HCT116 (cell line): ENCODE data around the gene TINCR. TPM values are rescaled to one million over a fixed set of nuclear protein-coding genes. Genes with fewer than 3 reads are reported as not detected.

Experiments
- ATAC-seq: fragments of 200-7000 bp; cut with Tn5 transposase; 2 replicates; pipeline ENCODE4 v1.9.1; 2020; ENCODE audit warnings: mild to moderate bottlenecking, moderate library complexity
- Bru-seq: library from RNA; stranded (reverse); fragments of 400-500 nt; gene quantifications from one replicate; lab custom pipeline; 2021; lab: Mats Ljungman, UMichigan
- BruChase-seq, 2 experiments: library from RNA; stranded (reverse); fragments of 400-500 nt; gene quantifications; one replicate each; lab custom pipeline; 2021; lab: Mats Ljungman, UMichigan
- BruUV-seq: library from RNA; stranded (reverse); fragments of 400-500 nt; replicated peaks from 2 replicates; lab custom pipeline; 2021; lab: Mats Ljungman, UMichigan
- CTCF ChIA-PET: fragments of 300-600 bp; sonication (Branson Sonifier 250); formaldehyde crosslinking; loops from one replicate; lab custom pipeline; 2021; ENCODE audit warnings: antibody characterized with exemption; lab: Charles Lee
- POLR2A ChIA-PET: fragments of 300-600, 350-600 bp; sonication (Branson Sonifier 250); formaldehyde crosslinking; loops from one replicate; lab custom pipeline; 2021; ENCODE audit warnings: antibody characterized with exemption; lab: Charles Lee
- RAD21 ChIA-PET, 2 experiments: fragments of 300-600 bp; sonication (Branson Sonifier 250); formaldehyde crosslinking; loops; one replicate each; lab custom pipeline; 2023; ENCODE audit warnings: low total read pairs in 2 of 2; ENCODE audit not compliant: uncharacterized antibody in 2 of 2, unreplicated experiment in 2 of 2, low non-redundant PET in 1 of 2; lab: Charles Lee
- DNase-seq: peaks from one replicate; pipeline ENCODE4 v3.0.0-alpha.2; 2010; ENCODE audit warnings: low read depth, low spot score
- H2AFZ ChIP-seq: fragments of 200-600 bp; shearing (Covaris generic), sonication (generic); 2 replicates; pipeline ENCODE4 v1.6.1; 2017; ENCODE audit warnings: low read depth, mixed run types, mixed read lengths, antibody characterized with exemption, low read length; ENCODE audit not compliant: poor library complexity, severe bottlenecking
- H3K27ac ChIP-seq: 2 replicates; pipeline ENCODE4 v1.5.1; 2012; ENCODE audit warnings: low read depth, low read length
- H3K27me3 ChIP-seq: fragments of 200-600 bp; sonication (generic); 2 replicates; pipeline ENCODE4 v1.6.1; 2016; ENCODE audit warnings: mixed run types, low read length, mixed read lengths; ENCODE audit not compliant: insufficient read depth
- H3K36me3 ChIP-seq, 2 experiments: fragments of 200-500 bp in 1 of 2; fragments of 200-600 bp in 1 of 2; sonication (Bioruptor generic) in 1 of 2; sonication (generic) in 1 of 2; 2 replicates each; pipeline versions ENCODE4 v1.5.1 to v1.6.1; 2014 to 2016; ENCODE audit warnings: low read length in 2 of 2, inconsistent platforms in 1 of 2, mixed read lengths in 1 of 2, mixed run types in 1 of 2; ENCODE audit not compliant: insufficient read depth in 2 of 2, control insufficient read depth in 1 of 2
- H3K4me1 ChIP-seq, 2 experiments: fragments of 200-600 bp in 1 of 2; sonication (generic) in 1 of 2; 2 replicates each; pipeline versions ENCODE4 v1.5.1 to v1.6.1; 2012 to 2017; ENCODE audit warnings: low read length in 2 of 2, inconsistent platforms in 1 of 2, mild to moderate bottlenecking in 1 of 2, mixed read lengths in 1 of 2, mixed run types in 1 of 2, moderate library complexity in 1 of 2; ENCODE audit not compliant: insufficient read depth in 2 of 2, control insufficient read depth in 1 of 2
- H3K4me2 ChIP-seq: fragments of 200-600 bp; sonication (generic); 2 replicates; pipeline ENCODE4 v1.6.1; 2017; ENCODE audit warnings: mixed run types, low read length, mixed read lengths
- H3K4me3 ChIP-seq, 2 experiments: fragments of 200-600 bp in 1 of 2; sonication (generic) in 1 of 2; replicated peaks in 1 of 2; 2 replicates each; pipeline ENCODE4 v1.5.1; 2011 to 2016; ENCODE audit warnings: low read length in 2 of 2, control low read depth in 1 of 2, low read depth in 1 of 2, mild to moderate bottlenecking in 1 of 2, mixed read lengths in 1 of 2, mixed run types in 1 of 2
- H3K79me2 ChIP-seq: fragments of 200-600 bp; sonication (generic); 2 replicates; pipeline ENCODE4 v1.6.1; 2017; ENCODE audit warnings: mild to moderate bottlenecking, mixed run types, low read length, moderate library complexity, mixed read lengths; ENCODE audit not compliant: insufficient read depth
- H3K9ac ChIP-seq: fragments of 200-600 bp; sonication (generic); 2 replicates; pipeline ENCODE4 v1.6.1; 2016; ENCODE audit warnings: low read length, mixed read lengths
- H3K9me2 ChIP-seq: fragments of 200-600 bp; sonication (generic), shearing (Covaris generic); 2 replicates; pipeline ENCODE4 v1.6.1; 2017; ENCODE audit warnings: mixed run types, mild to moderate bottlenecking, moderate library complexity; ENCODE audit not compliant: insufficient read depth
- H3K9me3 ChIP-seq, 2 experiments: fragments of 200-500 bp in 1 of 2; fragments of 200-600 bp in 1 of 2; sonication (Bioruptor generic) in 1 of 2; sonication (generic) in 1 of 2; 2 replicates each; pipeline ENCODE4 v1.6.1; 2014 to 2017; ENCODE audit warnings: low read length in 2 of 2, mixed read lengths in 2 of 2, inconsistent platforms in 1 of 2, low read depth in 1 of 2, mild to moderate bottlenecking in 1 of 2, mixed run types in 1 of 2, moderate library complexity in 1 of 2; ENCODE audit not compliant: control insufficient read depth in 1 of 2, insufficient read depth in 1 of 2
- H4K20me1 ChIP-seq: fragments of 200-600 bp; sonication (generic), shearing (Covaris generic); 2 replicates; pipeline ENCODE4 v1.6.1; 2017; ENCODE audit warnings: mixed run types, mild to moderate bottlenecking, moderate library complexity; ENCODE audit not compliant: insufficient read depth
- ATF3 ChIP-seq: IDR thresholded peaks from 2 replicates; pipeline ENCODE4 v1.6.1; 2012
- CBX3 ChIP-seq: IDR thresholded peaks from 2 replicates; pipeline ENCODE4 v1.6.1; 2012; ENCODE audit warnings: low read depth
- POLR2AphosphoS5 ChIP-seq: IDR thresholded peaks from 2 replicates; pipeline ENCODE4 v1.6.1; 2011; ENCODE audit warnings: mild to moderate bottlenecking, low read depth, low read length, moderate library complexity
- ZFX ChIP-seq: fragments of 450-650 bp; IDR thresholded peaks from 2 replicates; pipeline ENCODE4 v1.6.1; 2017
- intact Hi-C: fragments of 100-400 bp; cut with micrococcal nuclease; formaldehyde crosslinking; loops from 2 replicates; pipeline ENCODE4 v1.10.0; 2022
- long read RNA-seq: library from polyadenylated mRNA; unstranded; transcript quantifications from one replicate; pipeline ENCODE4 v2.0.0, GENCODE V29; 2021; ENCODE audit not compliant: unreplicated experiment
- polyA plus RNA-seq: library from polyadenylated mRNA; unstranded; fragments of >200 nt; gene quantifications from 2 replicates; pipeline ENCODE4 v1.2.1, GENCODE V29; 2012; ENCODE audit warnings: missing spikeins
- total RNA-seq: library from RNA; stranded (reverse); gene quantifications from one replicate; pipeline ENCODE4 v1.2.1, GENCODE V29; 2021; ENCODE audit not compliant: unreplicated experiment
- TF ChIP-seq, protein P1 (sequence below), 3 experiments: fragments of 200-600 bp in 1 of 3; sonication (generic) in 1 of 3; IDR thresholded peaks in 2 of 3; conservative IDR thresholded peaks in 1 of 3; 2 replicates each; pipeline ENCODE4 v1.5.1; 2012 to 2017; ENCODE audit warnings: low read depth in 2 of 3, low read length in 2 of 3, antibody characterized with exemption in 1 of 3, borderline replicate concordance in 1 of 3, control low read depth in 1 of 3, mild to moderate bottlenecking in 1 of 3, mixed read lengths in 1 of 3, mixed run types in 1 of 3, moderate library complexity in 1 of 3; ENCODE audit not compliant: insufficient read depth in 1 of 3

The TINCR gene
- total RNA-seq, result 6.1 TPM
- polyA plus RNA-seq, result 4.1 and 5.8 TPM in 2 replicates
- percentile 40 among the genes with signal in this experiment for Bru-seq, nascent RNA
- percentile 53 among the genes with signal in this experiment for BruChase-seq, experiment 1, labeled RNA remaining after a 6-hour chase
- BruChase-seq, experiment 2, labeled RNA remaining after a 2-hour chase, result percentile 52 among the genes with signal in this experiment
- long read RNA-seq, transcript TINCR-201 (3 exons, 3,733 nt), result major isoform, 15 of 17 reads
- long read RNA-seq, partial matches to known transcripts, result 0 of 17 reads
- long read RNA-seq, other reads (novel, unspliced or antisense), result 0 of 17 reads

DNA sequence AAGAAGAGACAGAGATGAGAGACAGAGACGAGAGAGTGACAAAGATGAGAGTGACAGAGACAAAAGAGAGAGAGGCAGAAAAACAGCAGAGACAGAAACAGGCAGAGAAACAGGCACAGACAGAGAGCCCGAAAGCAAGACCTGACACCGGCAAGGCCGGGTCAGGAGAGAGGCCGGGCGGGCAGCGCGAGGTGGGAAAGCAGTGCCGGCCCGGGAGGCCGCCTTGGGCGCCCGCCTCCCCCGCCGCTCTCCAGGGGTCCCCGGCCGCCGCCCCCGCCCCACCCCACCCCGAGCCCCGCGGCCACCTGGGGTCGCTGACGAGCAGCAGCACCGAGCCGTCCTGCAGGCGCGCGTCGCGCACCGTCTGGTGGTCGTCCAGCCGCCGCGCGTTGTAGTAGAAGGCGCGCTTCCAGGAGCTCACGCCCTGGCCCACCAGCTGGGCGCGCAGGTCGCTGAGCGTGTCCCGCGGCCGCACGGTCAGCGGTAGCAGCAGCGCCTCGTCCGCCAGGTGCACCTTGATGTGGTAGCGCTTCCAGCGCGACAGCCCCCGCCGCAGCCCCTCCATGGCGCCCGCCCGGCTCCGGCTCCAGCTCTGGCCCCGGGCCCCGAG lies at the start of gene TINCR:
TINCR (minus strand) TSS at position 594 of the 610 bp plus-strand sequence.
- Histone ChIP-seq H3K79me2 (no peaks in the 10 kb centered on the region), H3K4me1 (peaks cover 13 to 17% of the 10 kb centered on the region in 2 experiments), H3K9me3 (no peaks in the 10 kb centered on the region), H3K9me2 (no peaks in the 10 kb centered on the region), H4K20me1 (no peaks in the 10 kb centered on the region), H3K36me3 (no peaks in the 10 kb centered on the region), H3K27ac (no peak within 1 kb of the TSS; the same call in 1 of the 2 replicates), H3K4me3 (peak within 1 kb of the TSS; percentile 40 to 50), H3K4me2 (peak within 1 kb of the TSS; percentile 67), H2AFZ (peak within 1 kb of the TSS; percentile 32), H3K9ac (no peak within 1 kb of the TSS), H3K27me3 (peaks cover 10% of the 10 kb centered on the region; the same call in 1 of the 2 replicates)
- TF ChIP-seq, protein P1, sequence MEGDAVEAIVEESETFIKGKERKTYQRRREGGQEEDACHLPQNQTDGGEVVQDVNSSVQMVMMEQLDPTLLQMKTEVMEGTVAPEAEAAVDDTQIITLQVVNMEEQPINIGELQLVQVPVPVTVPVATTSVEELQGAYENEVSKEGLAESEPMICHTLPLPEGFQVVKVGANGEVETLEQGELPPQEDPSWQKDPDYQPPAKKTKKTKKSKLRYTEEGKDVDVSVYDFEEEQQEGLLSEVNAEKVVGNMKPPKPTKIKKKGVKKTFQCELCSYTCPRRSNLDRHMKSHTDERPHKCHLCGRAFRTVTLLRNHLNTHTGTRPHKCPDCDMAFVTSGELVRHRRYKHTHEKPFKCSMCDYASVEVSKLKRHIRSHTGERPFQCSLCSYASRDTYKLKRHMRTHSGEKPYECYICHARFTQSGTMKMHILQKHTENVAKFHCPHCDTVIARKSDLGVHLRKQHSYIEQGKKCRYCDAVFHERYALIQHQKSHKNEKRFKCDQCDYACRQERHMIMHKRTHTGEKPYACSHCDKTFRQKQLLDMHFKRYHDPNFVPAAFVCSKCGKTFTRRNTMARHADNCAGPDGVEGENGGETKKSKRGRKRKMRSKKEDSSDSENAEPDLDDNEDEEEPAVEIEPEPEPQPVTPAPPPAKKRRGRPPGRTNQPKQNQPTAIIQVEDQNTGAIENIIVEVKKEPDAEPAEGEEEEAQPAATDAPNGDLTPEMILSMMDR (IDR thresholded peaks at IDR 0.05 in 2 of 3, conservative IDR thresholded peaks at IDR 0.05 in 1 of 3; ENCODE audit: borderline replicate concordance in 1 of 3, insufficient read depth in 1 of 3, low read depth in 2 of 3, low read length in 2 of 3), result peak in 2 of 3 experiments; percentile 28 to 29; a peak in 2 of 6 replicates
- TF ChIP-seq ATF3 (no peak), ZFX (0 out of 2 replicates have a peak, but pooled peaks have one; percentile 11), POLR2AphosphoS5 (peak; percentile 21; the same call in 1 of the 2 replicates), CBX3 (no peak)
- POLR2A ChIA-PET, result no interaction called here
- RAD21 ChIA-PET, result no interaction called here
- intact Hi-C loops, result no loop called here
- CTCF ChIA-PET, result no interaction called here
- no TSS peak for BruUV-seq
- ATAC-seq (peak; percentile 77), DNase-seq (no peak)
